A673 (cell line): ENCODE measurements around the gene KCTD5. TPM values are rescaled to one million over a fixed set of nuclear protein-coding genes. Genes with fewer than 3 reads are reported as not detected.
"Not testable (repeated sequence)": the region's sequence is repeated elsewhere in the genome, so short reads cannot be mapped to it uniquely, and the experiment has no call there.

ENCODE experiments used
- BruUV-seq: library from RNA; stranded (reverse); fragments of 400-500 nt; replicated peaks from 2 replicates; lab custom pipeline; 2021; lab: Mats Ljungman, UMichigan
- CTCF ChIA-PET: fragments of 300-600 bp; sonication (Branson Sonifier 250); formaldehyde crosslinking; loops from one replicate; lab custom pipeline; 2022; ENCODE audit warnings: antibody characterized with exemption; lab: Charles Lee
- POLR2A ChIA-PET: fragments of 300-600 bp; sonication (Branson Sonifier 250); formaldehyde crosslinking; loops from one replicate; lab custom pipeline; 2022; ENCODE audit warnings: antibody characterized with exemption; ENCODE audit not compliant: low non-redundant PET; lab: Charles Lee
- DNase-seq: peaks from one replicate; pipeline ENCODE4 v3.0.0-alpha.2; 2015; ENCODE audit warnings: low spot score
- H3K27ac ChIP-seq: fragments of 200-600 bp; sonication (generic); 2 replicates; pipeline ENCODE4 v1.5.1; 2016; ENCODE audit warnings: mixed run types, low read depth, mild to moderate bottlenecking, mixed read lengths, antibody characterized with exemption, low read length; ENCODE audit not compliant: poor library complexity, severe bottlenecking
- H3K27me3 ChIP-seq: fragments of 200-600 bp; sonication (generic); replicated peaks from 2 replicates; pipeline ENCODE4 v1.6.1; 2017; ENCODE audit warnings: mixed run types, low read depth, mild to moderate bottlenecking, mixed read lengths, antibody characterized with exemption, low read length; ENCODE audit not compliant: insufficient read depth, poor library complexity
- H3K36me3 ChIP-seq: fragments of 200-600 bp; sonication (generic); 2 replicates; pipeline ENCODE4 v1.6.1; 2016; ENCODE audit warnings: mixed run types, mild to moderate bottlenecking, mixed read lengths, antibody characterized with exemption, low read length; ENCODE audit not compliant: insufficient read depth, poor library complexity, severe bottlenecking
- H3K4me1 ChIP-seq: fragments of 200-600 bp; sonication (generic); 2 replicates; pipeline ENCODE4 v1.6.1; 2017; ENCODE audit warnings: mixed run types, mild to moderate bottlenecking, mixed read lengths, antibody characterized with exemption, low read length; ENCODE audit not compliant: insufficient read depth, poor library complexity, severe bottlenecking
- H3K4me3 ChIP-seq: fragments of 200-600 bp; sonication (generic); 2 replicates; pipeline ENCODE4 v1.5.1; 2016; ENCODE audit warnings: low read depth, mixed run types, mild to moderate bottlenecking, mixed read lengths, low read length; ENCODE audit not compliant: poor library complexity, severe bottlenecking
- H3K9me3 ChIP-seq: fragments of 200-600 bp; sonication (generic); 2 replicates; pipeline ENCODE4 v1.6.1; 2016; ENCODE audit warnings: mixed run types, low read depth, mild to moderate bottlenecking, mixed read lengths, antibody characterized with exemption, low read length; ENCODE audit not compliant: poor library complexity, severe bottlenecking
- CTCF ChIP-seq: fragments of 300-800, 200-600 bp; sonication (generic); conservative IDR thresholded peaks from 2 replicates; pipeline ENCODE4 v1.5.1; 2017; ENCODE audit warnings: low read depth, mild to moderate bottlenecking, antibody characterized with exemption, low read length, moderate library complexity, mixed read lengths
- EZH2 ChIP-seq: fragments of 200-600 bp; sonication (generic); IDR thresholded peaks from 2 replicates; pipeline ENCODE4 v1.6.1; 2017; ENCODE audit warnings: borderline replicate concordance, low read depth, mild to moderate bottlenecking, mixed read lengths, antibody characterized with exemption, low read length; ENCODE audit not compliant: poor library complexity, severe bottlenecking
- intact Hi-C: fragments of 100-400 bp; cut with micrococcal nuclease; formaldehyde crosslinking; loops from one replicate; pipeline ENCODE4 v1.10.0; 2022; ENCODE audit not compliant: unreplicated experiment
- total RNA-seq: library from RNA; stranded (reverse); gene quantifications from 2 replicates; pipeline ENCODE4 v1.2.3, GENCODE V29; 2021

Gene KCTD5
- total RNA-seq, 1 experiment from 2014 or later = 35.6 TPM

GRCh38 chr16:2675714-2676113 lies 6.6 kb upstream of the KCTD5 start:
- H3K9me3 ChIP-seq = no peaks in the 10 kb centered on the region
- no peaks in the 10 kb centered on the region for H3K36me3 ChIP-seq
- no peaks in the 10 kb centered on the region for H3K27me3 ChIP-seq
- TF ChIP-seq CTCF = no peak
- no peak for TF ChIP-seq EZH2
- no peak overlapping the region for H3K27ac ChIP-seq
- H3K4me1 ChIP-seq = no peaks in the 10 kb centered on the region
- BruUV-seq = no TSS peak
- H3K4me3 ChIP-seq = no peak overlapping the region
- CTCF ChIA-PET = no interaction called here
- no peak for DNase-seq
- POLR2A ChIA-PET = interaction anchor here (0.6 kb wide), 1 partner anchor 317 kb away, joined by 3 read pairs; no protein-coding TSS in a partner anchor
- intact Hi-C loops = no loop called here

- POLR2A ChIA-PET, H3K36me3 ChIP-seq, CTCF ChIA-PET, DNase-seq, H3K27me3 ChIP-seq, H3K4me3 ChIP-seq, H3K9me3 ChIP-seq, H3K4me1 ChIP-seq, H3K27ac ChIP-seq, BruUV-seq, intact Hi-C loops: not testable (repeated sequence)
These were observed 5.4 kb upstream of the KCTD5 start for GRCh38 chr16:2676937-2677336.

- H3K27ac ChIP-seq, POLR2A ChIA-PET, BruUV-seq, H3K4me3 ChIP-seq, H3K4me1 ChIP-seq, CTCF ChIA-PET, intact Hi-C loops, H3K36me3 ChIP-seq, H3K9me3 ChIP-seq, DNase-seq, H3K27me3 ChIP-seq: not testable (repeated sequence)
These were observed 3.9 kb upstream of the KCTD5 start for GRCh38 chr16:2678206-2678965.

- H3K36me3 ChIP-seq, H3K4me3 ChIP-seq, H3K27me3 ChIP-seq, DNase-seq, H3K27ac ChIP-seq, POLR2A ChIA-PET, CTCF ChIA-PET, BruUV-seq, H3K9me3 ChIP-seq, intact Hi-C loops, H3K4me1 ChIP-seq: not testable (repeated sequence)
These were observed 2.4 kb upstream of the KCTD5 start for GRCh38 chr16:2679902-2680301.

- H3K4me3 ChIP-seq, H3K9me3 ChIP-seq, H3K4me1 ChIP-seq, H3K27me3 ChIP-seq, POLR2A ChIA-PET, H3K27ac ChIP-seq, CTCF ChIA-PET, intact Hi-C loops, DNase-seq, BruUV-seq, H3K36me3 ChIP-seq: not testable (repeated sequence)
These were observed 2.0 kb upstream of the KCTD5 start for GRCh38 chr16:2680360-2680759.

- H3K9me3 ChIP-seq, intact Hi-C loops, POLR2A ChIA-PET, BruUV-seq, H3K27me3 ChIP-seq, H3K36me3 ChIP-seq, CTCF ChIA-PET, DNase-seq, H3K4me1 ChIP-seq: not testable (repeated sequence)
- Histone ChIP-seq H3K4me3 (peak overlapping the region; percentile 85), H3K27ac (peak overlapping the region; percentile 90)
These were observed 718 bp downstream of the KCTD5 start for GRCh38 chr16:2683041-2683440.

- CTCF ChIA-PET, BruUV-seq, POLR2A ChIA-PET: not testable (repeated sequence)
These were observed 3.8 kb downstream of the KCTD5 start for GRCh38 chr16:2686075-2686474.

More at GRCh38 chr16:2686075-2686474, 3.8 kb downstream of the KCTD5 start:
- H3K4me1 ChIP-seq, H3K27me3 ChIP-seq, H3K4me3 ChIP-seq, H3K27ac ChIP-seq, DNase-seq, intact Hi-C loops, H3K9me3 ChIP-seq, H3K36me3 ChIP-seq: not testable (repeated sequence)
